SK-N-SH (cell line): ENCODE results near the gene OSBPL10. TPM values are rescaled to one million over a fixed set of nuclear protein-coding genes. Genes with fewer than 3 reads are reported as not detected.

Experiments
- polyA plus RNA-seq, 3 experiments: library from polyadenylated mRNA; depleted of rRNA; stranded (reverse); fragments of >200 nt; gene quantifications; 2 replicates each; pipeline ENCODE4 v1.2.3, GENCODE V29; 2012

OSBPL10 gene
- polyA plus RNA-seq, 1 of the 3 experiments (the other 2 are of a cell fraction) = 0.12 TPM

Other genes starting within 250 kb of the OSBPL10 start
- not detected in 2 replicates for gene ZNF860, start 488 bp upstream of the OSBPL10 start, polyA plus RNA-seq (2012; rRNA removed)
- gene GPD1L, start 125.4 kb upstream of the OSBPL10 start, polyA plus RNA-seq (2012; rRNA removed) = 6.1 and 7.7 TPM in 2 replicates